HG03135 (cell line): ENCODE results near the gene ZCWPW2.

ENCODE experiments used
- ATAC-seq: cut with Tn5 transposase; IDR thresholded peaks from one replicate; pipeline ENCODE4 v1.9.1; 2021; ENCODE audit warnings: mild to moderate bottlenecking, moderate library complexity; ENCODE audit not compliant: unreplicated experiment

ZCWPW2 gene

GRCh38 chr3:28348629-28349468, at the start of gene ZCWPW2, which contains the start of gene AZI2:
Gene ZCWPW2 (plus strand): TSS chr3:28348721. CDS start chr3:28413069, 64,348 bp downstream.
Gene AZI2 (minus strand): TSS chr3:28348824. CDS start chr3:28340617, 8,207 bp downstream.
- ATAC-seq = peak; percentile 89

GRCh38 chr3:28299705-28300104, 48.8 kb upstream of the ZCWPW2 start:
- no peak for ATAC-seq

GRCh38 chr3:28300345-28300962, 48.1 kb upstream of the ZCWPW2 start:
- ATAC-seq = no peak

GRCh38 chr3:28301688-28302087, 46.8 kb upstream of the ZCWPW2 start:
- ATAC-seq = no peak

- no peak for ATAC-seq
These were observed 40.3 kb upstream of the ZCWPW2 start for GRCh38 chr3:28308196-28308595.

GRCh38 chr3:28315711-28316110, 32.8 kb upstream of the ZCWPW2 start:
- no peak for ATAC-seq

- ATAC-seq = no peak
These were observed 32.3 kb upstream of the ZCWPW2 start for GRCh38 chr3:28316226-28316625.

GRCh38 chr3:28317438-28318022, 31.0 kb upstream of the ZCWPW2 start:
- peak; percentile 87 for ATAC-seq

- no peak for ATAC-seq
These were observed 27.5 kb upstream of the ZCWPW2 start for GRCh38 chr3:28320981-28321380.

- no peak for ATAC-seq
These were observed 26.1 kb upstream of the ZCWPW2 start for GRCh38 chr3:28322464-28322863.

- ATAC-seq = peak; percentile 57
These were observed 22.0 kb upstream of the ZCWPW2 start for GRCh38 chr3:28326458-28326926.

- ATAC-seq = no peak
These were observed 20.1 kb upstream of the ZCWPW2 start for GRCh38 chr3:28328188-28329151.

GRCh38 chr3:28334552-28334951, 14.0 kb upstream of the ZCWPW2 start:
- ATAC-seq = no peak

GRCh38 chr3:28335246-28335645, 13.3 kb upstream of the ZCWPW2 start:
- ATAC-seq = no peak

- no peak for ATAC-seq
These were observed 11.3 kb upstream of the ZCWPW2 start for GRCh38 chr3:28337230-28337629.

GRCh38 chr3:28343144-28343543, 5.4 kb upstream of the ZCWPW2 start:
- ATAC-seq = no peak

GRCh38 chr3:28345690-28346089, 2.8 kb upstream of the ZCWPW2 start:
- ATAC-seq = no peak

GRCh38 chr3:28347374-28348264, 902 bp upstream of the ZCWPW2 start:
- no peak for ATAC-seq

GRCh38 chr3:28348265-28348628, 274 bp upstream of the ZCWPW2 start:
- ATAC-seq = no peak
